Sigmoid colon (tissue), 7 donors: ENCODE results near the gene TMEM201. TPM values are rescaled to one million over a fixed set of nuclear protein-coding genes. Genes with fewer than 3 reads are reported as not detected.

Experiments
- DNase-seq: peaks from one replicate; pipeline ENCODE4 v3.0.0-alpha.2; 2019
- H3K27ac ChIP-seq, 4 donors: fragments of 200-600 bp; sonication (generic); one replicate each; pipeline ENCODE4 v1.5.1; 2016 to 2019; ENCODE audit warnings: mild to moderate bottlenecking in 1 of 4
- H3K27me3 ChIP-seq, 3 donors: fragments of 200-600 bp; sonication (generic); one replicate each; pipeline ENCODE4 v1.5.1; 2019; ENCODE audit warnings: mild to moderate bottlenecking in 1 of 3
- H3K36me3 ChIP-seq, 4 donors: fragments of 200-600 bp; sonication (generic); one replicate each; pipeline ENCODE4 v1.5.1; 2016 to 2019
- H3K4me1 ChIP-seq, 4 donors: fragments of 200-600 bp; sonication (generic); one replicate each; pipeline ENCODE4 v1.5.1; 2017 to 2019
- H3K4me3 ChIP-seq, 4 donors: fragments of 200-600 bp; sonication (generic); one replicate each; pipeline ENCODE4 v1.5.1; 2017 to 2019; ENCODE audit warnings: mild to moderate bottlenecking in 2 of 4, moderate library complexity in 1 of 4
- H3K9me3 ChIP-seq, 4 donors: fragments of 200-600 bp in 3 of 4; sonication (generic) in 3 of 4; one replicate each; pipeline versions ENCODE4 v1.5.1 to v1.6.1; 2013 to 2019
- CTCF ChIP-seq, 4 experiments: fragments of 450-650 bp in 3 of 4; fragments of 200-600 bp in 1 of 4; IDR thresholded peaks; one replicate each; pipeline ENCODE4 v1.5.1; 2016 to 2019; ENCODE audit warnings: antibody characterized with exemption in 4 of 4, mild to moderate bottlenecking in 3 of 4, moderate library complexity in 2 of 4
- EP300 ChIP-seq, 4 donors: sonication (generic); formaldehyde crosslinking; IDR thresholded peaks; one replicate each; pipeline ENCODE4 v1.6.1; 2017; ENCODE audit warnings: antibody characterized with exemption in 4 of 4
- POLR2A ChIP-seq, 2 donors: fragments of 450-650 bp; IDR thresholded peaks; one replicate each; pipeline ENCODE4 v1.6.1; 2016; ENCODE audit warnings: antibody characterized with exemption in 2 of 2, mild to moderate bottlenecking in 2 of 2, moderate library complexity in 2 of 2
- POLR2AphosphoS5 ChIP-seq, 4 donors: sonication (generic); formaldehyde crosslinking; IDR thresholded peaks; one replicate each; pipeline ENCODE4 v1.6.1; 2017; ENCODE audit warnings: antibody characterized with exemption in 4 of 4
- WGBS, 2 donors: extraction: QIAGEN DNeasy Blood & Tissue Kit; methylation state at CpG; one replicate each; pipeline ENCODE4 v1.1.7; 2013; 5-methylcytosine and 5-hydroxymethylcytosine counted together
- intact Hi-C: fragments of 100-400 bp; cut with DNase I; formaldehyde crosslinking; loops from one replicate; pipeline ENCODE4 v1.15.1; 2023
- polyA plus RNA-seq, 3 donors: library from polyadenylated mRNA; stranded (reverse); fragments of 200-250 nt; gene quantifications; one replicate each; pipeline ENCODE4 v1.2.3, GENCODE V29; 2013
- total RNA-seq, 4 donors: library from RNA; depleted of rRNA; stranded (reverse); fragments of >200 nt; gene quantifications; one replicate each; pipeline ENCODE4 v1.1.0, GENCODE V29; 2016
- donor health status: healthy with polysubstance abuse.
- donor health status: Bipolar disorder and iron deficiency.
- donor health status: healthy.

Gene TMEM201
- total and polyA plus RNA-seq, 7 donors, result 0.23 to 7.4 (median 3.6) TPM

DNA sequence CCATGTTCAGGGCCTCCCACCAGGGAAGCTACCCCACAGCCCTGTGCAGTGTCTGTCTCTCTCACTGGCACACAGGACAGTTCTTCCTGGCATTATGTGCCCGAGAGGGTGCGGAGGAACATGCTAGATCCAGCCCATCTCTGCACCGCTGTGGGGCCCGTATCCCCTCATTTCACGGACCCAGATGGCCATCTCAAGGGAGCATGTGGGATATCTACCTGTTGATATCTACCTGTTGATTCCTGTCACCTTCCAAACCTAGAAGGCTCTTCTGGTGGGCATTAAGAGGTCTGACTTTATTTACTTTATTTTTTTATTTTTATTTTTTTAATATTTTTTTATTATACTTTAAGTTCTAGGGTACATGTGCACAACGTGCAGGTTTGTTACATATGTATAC is 74.5 kb downstream of the TMEM201 start:
- DNase-seq, result no peak
- no peak overlapping the region for H3K27ac ChIP-seq
- TF ChIP-seq CTCF (IDR thresholded peaks at IDR 0.05), result no peak
- no peak for TF ChIP-seq POLR2AphosphoS5 (IDR thresholded peaks at IDR 0.05)
- no peak for TF ChIP-seq EP300 (IDR thresholded peaks at IDR 0.05)
- no peak for TF ChIP-seq POLR2A (IDR thresholded peaks at IDR 0.05)
- intact Hi-C loops, result no loop called here
- no peaks in the 10 kb centered on the region for H3K36me3 ChIP-seq
- H3K27me3 ChIP-seq, result no peaks in the 10 kb centered on the region
- no peaks in the 10 kb centered on the region for H3K4me1 ChIP-seq
- H3K4me3 ChIP-seq, result no peak overlapping the region
- 83 to 93% methylated on average over 6 of the region's 6 CpGs for WGBS, 2 donors
- H3K9me3 ChIP-seq, result no peaks in the 10 kb centered on the region

Other genes with a start within 250 kb of the TMEM201 start
- 10 to 100 TPM in 2 of 4 donors, 1 to 10 TPM in 2; 3.9 to 11.8 (median 9.0) TPM for gene SLC25A33, start 49.4 kb upstream of the TMEM201 start, total RNA-seq
- gene SLC25A33, start 49.4 kb upstream of the TMEM201 start, polyA plus RNA-seq, result 10 to 100 TPM in 1 of 3 donors, 1 to 10 TPM in 2; 5.4 to 16.6 (median 6.2) TPM
- gene PIK3CD, start 62.8 kb downstream of the TMEM201 start, total RNA-seq, result 10 to 100 TPM in 2 of 4 donors, 1 to 10 TPM in 2; 6.9 to 12.5 (median 10.0) TPM
- gene PIK3CD, start 62.8 kb downstream of the TMEM201 start, polyA plus RNA-seq, result 10 to 100 TPM in 1 of 3 donors, 1 to 10 TPM in 2; 1.2 to 23.1 (median 1.2) TPM
- gene CLSTN1, start 235.1 kb downstream of the TMEM201 start, total RNA-seq, result 10 to 100 TPM; 33.9 to 71.2 (median 36.4) TPM
- 100 to 1,000 TPM in 1 of 3 donors, 10 to 100 TPM in 2; 21.0 to 105 (median 28.9) TPM for gene CLSTN1, start 235.1 kb downstream of the TMEM201 start, polyA plus RNA-seq